Measurements from ENCODE around the gene CDKL1.

DNA sequence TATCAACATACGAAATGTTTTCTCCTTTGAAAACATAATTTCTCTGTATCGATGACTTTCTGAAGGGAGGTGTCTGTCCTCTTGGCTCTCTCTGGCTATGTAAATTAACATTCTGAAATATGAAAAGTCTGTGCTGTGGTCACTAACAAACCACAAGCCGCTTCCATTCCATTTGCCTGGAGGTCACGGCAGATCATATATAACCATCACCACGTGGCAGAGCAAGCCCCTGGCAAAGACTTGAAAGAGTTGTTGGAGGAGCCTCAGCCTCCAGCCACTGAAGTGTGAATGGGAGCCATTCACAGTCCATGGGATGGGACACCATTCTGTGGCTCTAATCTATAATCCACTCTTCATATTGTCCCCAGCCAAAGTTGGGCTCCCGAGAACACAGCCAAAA lies 39.6 kb downstream of the CDKL1 start:
- TF ChIP-seq, protein P1, sequence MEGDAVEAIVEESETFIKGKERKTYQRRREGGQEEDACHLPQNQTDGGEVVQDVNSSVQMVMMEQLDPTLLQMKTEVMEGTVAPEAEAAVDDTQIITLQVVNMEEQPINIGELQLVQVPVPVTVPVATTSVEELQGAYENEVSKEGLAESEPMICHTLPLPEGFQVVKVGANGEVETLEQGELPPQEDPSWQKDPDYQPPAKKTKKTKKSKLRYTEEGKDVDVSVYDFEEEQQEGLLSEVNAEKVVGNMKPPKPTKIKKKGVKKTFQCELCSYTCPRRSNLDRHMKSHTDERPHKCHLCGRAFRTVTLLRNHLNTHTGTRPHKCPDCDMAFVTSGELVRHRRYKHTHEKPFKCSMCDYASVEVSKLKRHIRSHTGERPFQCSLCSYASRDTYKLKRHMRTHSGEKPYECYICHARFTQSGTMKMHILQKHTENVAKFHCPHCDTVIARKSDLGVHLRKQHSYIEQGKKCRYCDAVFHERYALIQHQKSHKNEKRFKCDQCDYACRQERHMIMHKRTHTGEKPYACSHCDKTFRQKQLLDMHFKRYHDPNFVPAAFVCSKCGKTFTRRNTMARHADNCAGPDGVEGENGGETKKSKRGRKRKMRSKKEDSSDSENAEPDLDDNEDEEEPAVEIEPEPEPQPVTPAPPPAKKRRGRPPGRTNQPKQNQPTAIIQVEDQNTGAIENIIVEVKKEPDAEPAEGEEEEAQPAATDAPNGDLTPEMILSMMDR (IDR thresholded peaks at IDR 0.05) = no peak
- TF ChIP-seq POLR2A (IDR thresholded peaks at IDR 0.05) = no peak

Measured in esophagus squamous epithelium (tissue), 4 donors.